HT-29 (cell line): ENCODE measurements around the gene DAGLA. TPM values are rescaled to one million over a fixed set of nuclear protein-coding genes. Genes with fewer than 3 reads are reported as not detected.

Experiments
- DNase-seq: peaks from one replicate; pipeline ENCODE4 v3.0.0-alpha.2; 2015; ENCODE audit warnings: low spot score
- total RNA-seq: library from RNA; depleted of rRNA; stranded (reverse); fragments of >200 nt; shearing (Covaris generic); gene quantifications from 2 replicates; pipeline ENCODE4 v1.2.3, GENCODE V29; 2014

Gene DAGLA
- total RNA-seq, 1 experiment from 2014 or later, result 9.7 TPM

GRCh38 chr11:61725781-61726231 is 45.6 kb downstream of the DAGLA start:
- DNase-seq, result no peak

GRCh38 chr11:61726775-61727174 is 46.6 kb downstream of the DAGLA start:
- no peak for DNase-seq

GRCh38 chr11:61727401-61727811 is 47.2 kb downstream of the DAGLA start:
- no peak for DNase-seq

- DNase-seq, result no peak
These were observed 48.1 kb downstream of the DAGLA start for GRCh38 chr11:61728066-61728939.

DNA sequence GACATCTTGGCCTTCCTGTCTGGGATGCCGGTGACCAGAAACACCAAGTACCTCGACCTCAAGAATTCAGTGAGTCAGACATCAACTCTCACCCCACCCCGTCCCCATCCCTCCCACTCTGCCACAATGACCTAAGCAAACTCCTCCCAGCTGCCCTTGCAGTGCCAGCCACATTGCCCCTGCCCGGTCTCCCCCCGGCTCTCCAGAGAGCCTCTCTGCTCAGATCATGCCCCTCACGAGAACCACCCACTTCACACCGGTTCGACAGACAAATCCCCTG is 48.7 kb downstream of the DAGLA start:
- DNase-seq, result peak; percentile 93

DNA sequence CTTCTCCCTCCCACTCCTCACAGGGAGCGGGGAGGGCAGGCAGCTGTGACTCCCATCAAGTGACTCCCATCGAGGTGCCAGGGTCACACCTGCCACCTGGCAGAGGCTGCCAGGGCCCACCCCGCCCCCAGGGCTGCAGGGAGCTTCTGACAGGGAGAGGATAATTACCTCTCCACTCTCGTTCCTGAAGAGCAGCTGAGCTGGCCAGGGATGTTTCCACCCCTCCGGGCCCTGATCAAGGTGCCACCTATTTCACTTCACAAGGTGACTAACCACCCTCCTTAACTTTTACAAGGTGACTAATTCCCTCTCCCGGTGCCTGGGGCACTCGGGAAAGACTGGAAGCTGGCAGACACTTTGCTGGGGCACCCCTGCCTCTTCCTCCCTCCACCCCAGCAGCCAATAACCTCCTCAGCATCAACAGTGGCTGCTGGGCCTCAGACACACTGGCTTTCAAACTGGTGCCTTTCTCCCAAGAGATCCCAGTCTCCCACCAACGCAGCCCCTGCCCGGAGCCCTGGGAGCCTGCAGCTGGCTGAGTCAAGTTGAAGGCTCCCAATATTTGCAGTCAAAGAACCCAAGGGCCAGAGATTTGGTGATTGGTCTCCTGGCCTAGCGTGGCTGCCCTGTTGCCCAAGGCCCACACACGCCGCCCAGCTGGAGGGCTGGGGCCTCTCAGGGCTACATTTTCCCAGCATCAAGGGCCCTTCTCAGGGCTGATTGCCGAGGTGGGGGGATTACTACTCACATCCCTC is 50.2 kb downstream of the DAGLA start:
- DNase-seq, result peak; percentile 85

- no peak for DNase-seq
These were observed 51.2 kb downstream of the DAGLA start for GRCh38 chr11:61731211-61731951.

GRCh38 chr11:61731952-61732675 is 51.9 kb downstream of the DAGLA start:
- DNase-seq, result no peak

DNA sequence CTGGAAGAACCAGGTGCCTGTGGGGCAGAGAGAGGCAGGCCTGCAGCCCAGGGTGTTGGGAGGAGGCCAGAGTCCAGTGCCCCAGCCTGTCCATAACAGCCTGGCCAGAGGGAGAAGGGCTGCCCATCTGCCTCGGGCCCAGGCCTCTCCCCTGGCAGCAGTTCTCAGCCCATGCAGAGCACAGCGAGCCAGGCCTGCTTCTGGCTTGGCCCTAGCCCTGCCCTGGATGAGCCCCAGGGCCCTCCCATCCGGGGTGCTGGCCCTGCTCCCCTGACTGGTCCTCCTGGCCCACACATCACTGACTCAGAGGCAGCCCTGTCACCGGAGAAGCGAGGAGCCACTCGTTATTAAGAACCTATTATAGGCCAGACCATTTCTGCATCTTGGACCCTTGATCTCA is 52.5 kb downstream of the DAGLA start:
- no peak for DNase-seq

GRCh38 chr11:61733120-61733978 is 53.2 kb downstream of the DAGLA start:
- peak; percentile 96 for DNase-seq

GRCh38 chr11:61734767-61735166 is 54.6 kb downstream of the DAGLA start:
- no peak for DNase-seq

DNA sequence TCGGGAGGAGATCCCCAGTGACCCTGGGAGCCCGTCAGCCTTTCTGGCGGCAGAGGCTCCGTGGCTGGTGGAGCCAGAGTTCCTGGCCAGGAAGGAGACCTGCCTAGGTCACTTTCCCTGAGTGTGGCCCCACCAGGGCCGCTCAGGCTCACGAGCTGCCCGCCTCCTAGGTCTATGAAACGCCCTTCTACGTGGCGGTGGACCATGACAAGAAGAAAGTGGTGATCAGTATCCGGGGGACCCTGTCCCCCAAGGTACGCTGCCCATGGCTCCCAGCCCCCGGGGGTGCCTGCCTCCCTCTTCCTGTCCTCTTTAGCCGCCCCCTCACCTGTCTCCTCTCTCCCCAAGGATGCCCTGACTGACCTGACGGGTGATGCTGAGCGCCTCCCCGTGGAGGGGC is 55.2 kb downstream of the DAGLA start:
- no peak for DNase-seq

DNA sequence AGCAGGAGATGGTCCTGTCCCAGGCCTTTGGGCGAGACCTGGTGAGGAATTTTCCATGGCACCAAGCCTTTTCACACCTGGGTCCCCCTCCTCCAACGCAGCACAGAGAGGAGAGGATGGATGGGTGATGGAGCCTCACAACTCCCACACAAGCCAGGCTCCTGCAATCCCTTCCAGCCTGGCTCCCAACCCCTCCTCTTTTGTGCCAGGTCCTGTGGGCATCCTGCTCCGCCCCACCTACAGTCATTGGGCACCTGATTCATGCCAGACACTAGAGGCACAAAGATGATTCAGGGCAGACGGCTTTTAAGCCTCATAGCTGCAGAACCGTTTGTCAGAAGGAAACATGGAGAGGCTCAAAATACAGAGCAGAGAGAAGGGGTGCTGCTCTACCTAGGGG is 56.1 kb downstream of the DAGLA start:
- DNase-seq, result no peak

DNA sequence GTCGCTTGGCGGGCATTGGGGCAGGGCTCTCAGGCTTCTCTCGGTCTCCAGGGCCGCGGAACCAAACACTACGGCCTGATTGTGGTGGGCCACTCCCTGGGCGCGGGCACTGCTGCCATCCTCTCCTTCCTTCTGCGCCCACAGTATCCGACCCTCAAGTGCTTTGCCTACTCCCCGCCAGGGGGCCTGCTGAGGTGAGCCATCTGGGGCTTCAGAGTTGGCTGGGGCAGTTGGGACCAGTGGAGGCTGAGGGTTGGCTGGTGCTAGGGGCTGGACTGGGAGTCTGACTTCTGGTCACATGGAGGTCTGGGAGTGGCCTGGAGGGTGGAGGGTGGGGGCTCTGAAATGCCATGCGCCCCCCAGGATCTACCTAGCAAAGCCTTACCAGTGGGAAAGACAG is 56.9 kb downstream of the DAGLA start:
- DNase-seq, result no peak

GRCh38 chr11:61737636-61738386 is 57.6 kb downstream of the DAGLA start:
- DNase-seq, result no peak

DNA sequence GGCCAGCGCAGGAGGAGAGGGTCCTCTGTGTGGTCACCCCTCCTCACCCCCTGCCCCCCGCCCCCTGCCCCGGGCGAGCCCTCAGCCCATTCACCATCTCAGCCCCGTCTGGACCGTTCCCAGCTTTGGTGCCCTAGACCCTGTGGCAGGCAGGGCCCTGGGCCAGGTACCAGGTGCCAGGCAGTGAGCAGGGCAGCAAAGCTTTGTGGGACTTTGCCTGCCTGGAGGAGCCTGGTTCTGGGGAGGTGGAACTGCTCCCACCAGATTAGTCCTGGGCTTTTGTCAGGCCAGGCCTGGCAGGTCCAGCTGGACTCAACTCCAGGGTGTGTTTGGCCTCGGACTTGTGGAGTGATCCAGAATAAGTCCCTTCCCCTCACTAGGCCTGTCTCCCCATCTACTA is 58.6 kb downstream of the DAGLA start:
- DNase-seq, result no peak

GRCh38 chr11:61739413-61739812 is 59.2 kb downstream of the DAGLA start:
- DNase-seq, result no peak

DNA sequence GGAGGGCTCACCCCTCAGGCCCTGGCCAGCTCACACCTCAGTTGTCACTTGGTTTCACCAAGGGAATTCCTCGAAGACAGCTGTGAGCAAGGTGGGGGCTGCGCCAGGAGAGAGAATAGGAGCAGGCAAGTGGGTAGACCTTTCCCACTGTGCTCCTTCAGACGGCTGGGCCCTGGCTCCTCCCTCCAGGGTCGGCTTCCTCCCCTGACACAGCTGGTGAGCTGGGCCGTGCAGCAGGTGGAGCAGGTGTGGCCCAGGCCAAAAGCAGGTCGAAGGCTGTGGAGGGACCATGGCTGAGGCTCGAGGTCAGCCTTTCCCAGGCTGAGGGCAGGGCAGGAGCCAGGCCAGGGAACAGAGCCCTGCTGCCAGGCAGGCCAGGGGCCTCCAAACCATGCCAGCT is 59.8 kb downstream of the DAGLA start:
- DNase-seq, result peak; percentile 47

DNA sequence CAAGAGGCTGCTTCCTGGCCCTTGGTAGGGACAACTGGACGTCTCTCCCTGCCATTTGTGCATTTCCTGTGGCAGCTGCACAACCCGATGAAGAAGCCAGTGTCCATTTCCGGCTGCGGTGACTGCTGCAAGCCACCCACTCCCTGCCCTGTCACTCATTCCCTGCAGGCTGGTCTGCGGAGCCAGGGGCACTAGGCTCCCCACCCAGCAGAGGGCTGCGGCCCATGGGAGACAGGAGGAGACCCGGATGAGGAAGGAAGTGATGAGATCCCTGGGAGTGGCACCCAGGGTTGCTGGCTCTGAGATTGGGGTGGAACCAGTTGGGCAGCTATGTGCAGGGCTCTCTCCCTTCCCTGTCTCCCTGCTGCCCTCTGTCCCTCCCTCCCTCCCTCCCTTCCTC is 62.2 kb downstream of the DAGLA start:
- peak; percentile 79 for DNase-seq
